HepG2 (cell line): ENCODE data around the gene CPSF7. TPM values are rescaled to one million over a fixed set of nuclear protein-coding genes. Genes with fewer than 3 reads are reported as not detected.

Experiments used
- ATAC-seq: fragments of 200-7000 bp; cut with Tn5 transposase; 3 replicates; pipeline ENCODE4 v1.9.1; 2020; ENCODE audit warnings: mild to moderate bottlenecking, moderate library complexity
- BruUV-seq: library from RNA; stranded (reverse); fragments of 400-500 nt; replicated peaks from 2 replicates; lab custom pipeline; 2021; lab: Mats Ljungman, UMichigan
- CTCF ChIA-PET: fragments of 300-600 bp; formaldehyde crosslinking; extraction: SDS; loops from one replicate; lab custom pipeline; 2021; ENCODE audit warnings: low total read pairs, inconsistent platforms, low intra/inter-chr PET ratio; lab: Yijun Ruan, JAX
- POLR2A ChIA-PET: fragments of 350-600 bp; sonication (Branson Sonifier 250); formaldehyde crosslinking; loops from one replicate; lab custom pipeline; 2020; ENCODE audit warnings: antibody characterized with exemption, inconsistent platforms; lab: Yijun Ruan, JAX
- DNase-seq: peaks from one replicate; pipeline ENCODE4 v3.0.0-alpha.2; 2015; ENCODE audit warnings: low spot score
- FAIRE-seq: peaks from 3 replicates; lab custom pipeline; 2011; peaks lifted over from hg19 to GRCh38; lab: Jason Lieb, UNC
- H2AFZ ChIP-seq: one replicate; pipeline ENCODE4 v1.6.1; 2011; ENCODE audit warnings: low read length, inconsistent platforms
- H3K27ac ChIP-seq: fragments of 300-600 bp; 3 replicates; pipeline ENCODE4 v1.8.0; 2011; ENCODE audit warnings: mixed run types, mild to moderate bottlenecking, mixed read lengths, low read length, inconsistent platforms; ENCODE audit not compliant: insufficient read depth; ENCODE audit errors: extremely low read length
- H3K27me3 ChIP-seq, 2 experiments: fragments of 200-600 bp in 1 of 2; 2 replicates in 1 of 2; 3 replicates in 1 of 2; pipeline versions ENCODE4 v1.6.0 to v1.8.0; 2011; ENCODE audit warnings: low read length in 2 of 2, mild to moderate bottlenecking in 2 of 2, moderate library complexity in 2 of 2, inconsistent platforms in 1 of 2; ENCODE audit not compliant: insufficient read depth in 2 of 2, control insufficient read depth in 1 of 2
- H3K36me3 ChIP-seq, 2 experiments: fragments of 200-600 bp in 1 of 2; replicated peaks in 1 of 2; 2 replicates in 1 of 2; 3 replicates in 1 of 2; pipeline versions ENCODE4 v1.5.1 to v1.8.0; 2011; ENCODE audit warnings: low read length in 2 of 2, inconsistent platforms in 1 of 2; ENCODE audit not compliant: insufficient read depth in 2 of 2, control insufficient read depth in 1 of 2
- H3K4me1 ChIP-seq: 2 replicates; pipeline ENCODE4 v1.5.1; 2012; ENCODE audit warnings: low read length, inconsistent platforms; ENCODE audit not compliant: insufficient read depth
- H3K4me2 ChIP-seq: 2 replicates; pipeline ENCODE4 v1.6.0; 2011; ENCODE audit warnings: low read depth, low read length, inconsistent platforms
- H3K4me3 ChIP-seq, 3 experiments: fragments of 200-600 bp in 1 of 3; sonication (generic), shearing (Covaris generic) in 1 of 3; replicated peaks in 1 of 3; 2 replicates each; pipeline ENCODE4 v1.5.1; 2011 to 2016; ENCODE audit warnings: low read length in 3 of 3, inconsistent platforms in 2 of 3, low read depth in 2 of 3, mild to moderate bottlenecking in 2 of 3, control low read depth in 1 of 3, mixed read lengths in 1 of 3; ENCODE audit not compliant: insufficient read depth in 1 of 3
- H3K79me2 ChIP-seq: one replicate; pipeline ENCODE4 v1.6.1; 2011; ENCODE audit warnings: low read length, inconsistent platforms; ENCODE audit not compliant: insufficient read depth
- H3K9ac ChIP-seq: 2 replicates; pipeline ENCODE4 v1.6.0; 2011; ENCODE audit warnings: mild to moderate bottlenecking, low read depth, low read length, inconsistent platforms; ENCODE audit not compliant: insufficient read depth
- H3K9me3 ChIP-seq: 2 replicates; pipeline ENCODE4 v1.5.1; 2012; ENCODE audit warnings: mild to moderate bottlenecking, low read length
- H4K20me1 ChIP-seq: 2 replicates; pipeline ENCODE4 v1.6.0; 2011; ENCODE audit warnings: inconsistent platforms, mild to moderate bottlenecking, low read length, moderate library complexity; ENCODE audit not compliant: insufficient read depth
- ATRX ChIP-seq: sonication (generic); formaldehyde crosslinking; IDR thresholded peaks from 2 replicates; pipeline ENCODE4 v1.4.0; 2020; ENCODE audit warnings: missing genetic modification reagents, borderline replicate concordance
- BORCS8-MEF2B ChIP-seq: sonication (generic); formaldehyde crosslinking; IDR thresholded peaks from 2 replicates; pipeline ENCODE4 v1.8.0; 2022; ENCODE audit warnings: mild to moderate bottlenecking, missing genetic modification reagents
- IRF2 ChIP-seq: IDR thresholded peaks from 2 replicates; pipeline ENCODE4 v1.6.1; 2018; ENCODE audit warnings: missing genetic modification reagents, missing compliant biosample characterization
- MAFF ChIP-seq: IDR thresholded peaks from 2 replicates; pipeline ENCODE4 v1.6.1; 2011; ENCODE audit warnings: low read depth, low read length, improper control_type of control experiment
- MAFK ChIP-seq, 2 experiments: IDR thresholded peaks in 1 of 2; conservative IDR thresholded peaks in 1 of 2; 2 replicates each; pipeline ENCODE4 v1.6.1; 2011; ENCODE audit warnings: improper control_type of control experiment in 2 of 2, low read length in 2 of 2
- RAD51 ChIP-seq: fragments of 450-650 bp; IDR thresholded peaks from 2 replicates; pipeline ENCODE4 v1.6.1; 2016; ENCODE audit warnings: borderline replicate concordance
- TAF1 ChIP-seq: sonication (generic); formaldehyde crosslinking; IDR thresholded peaks from 2 replicates; pipeline ENCODE4 v1.4.0; 2020; ENCODE audit warnings: missing genetic modification reagents
- ZNF557 ChIP-seq: sonication (generic); formaldehyde crosslinking; IDR thresholded peaks from 2 replicates; pipeline ENCODE4 v1.4.0; 2020; ENCODE audit warnings: missing genetic modification reagents
- ZNF746 ChIP-seq: sonication (generic); formaldehyde crosslinking; IDR thresholded peaks from 2 replicates; pipeline ENCODE4 v1.8.0; 2022; ENCODE audit warnings: mild to moderate bottlenecking, missing genetic modification reagents
- WGBS: methylation state at CpG from one replicate; pipeline ENCODE4 v1.1.6; 2017; ENCODE audit warnings: low lambda C conversion rate; 5-methylcytosine and 5-hydroxymethylcytosine counted together
- in situ Hi-C: cut with HindIII; loops from 2 replicates; pipeline ENCODE4 v1.10.0; 2017; ENCODE audit warnings: low pct_unique_long_range_greater_than_20kb; ENCODE audit not compliant: extremely low pct_ligation_motif_present
- intact Hi-C: fragments of 100-400 bp; cut with micrococcal nuclease; formaldehyde crosslinking; loops from one replicate; pipeline ENCODE4 v1.10.0; 2022; ENCODE audit not compliant: unreplicated experiment
- polyA plus RNA-seq, 8 experiments: library from polyadenylated mRNA; depleted of rRNA in 3 of 8; stranded (reverse) in 7 of 8; unstranded in 1 of 8; fragments of >200 nt; fragmentation: Illumina TruSeq in 4 of 8; extraction: Trizol in 4 of 8; gene quantifications; 2 replicates each; pipeline versions ENCODE4 v1.2.1 to v1.2.3, GENCODE V29; 2011 to 2016; ENCODE audit warnings: low read depth in 4 of 8, missing spikeins in 1 of 8, mixed read lengths in 1 of 8; ENCODE audit not compliant: insufficient read depth in 1 of 8
- total RNA-seq, 5 experiments: library from RNA; depleted of rRNA; stranded (reverse); fragments of >200 nt; fragmentation: Illumina TruSeq; extraction: Trizol; gene quantifications; 2 replicates each; pipeline ENCODE4 v1.2.3, GENCODE V29; 2016; ENCODE audit warnings: low read depth in 1 of 5

CPSF7 gene
- total and polyA plus RNA-seq, 2 of the 13 experiments (the other 11 are each of a cell fraction or from before 2014, with no cell fraction given), result 34.1 to 36.8 TPM

- peak overlapping the region; percentile 79 for H3K27ac ChIP-seq
- BruUV-seq, result no TSS peak
- ChIA-PET POLR2A (interaction anchor here (1.1 to 2.0 kb wide), 5 partner anchors 10 to 61 kb away, joined by 3 to 14 read pairs (median 7); partner anchors contain the start of genes CPSF7, SDHAF2, TKFC and TMEM216), CTCF (no interaction called here)
- H3K9ac ChIP-seq, result no peak overlapping the region
- no peak overlapping the region for H3K4me2 ChIP-seq
- peaks cover 4% of the 10 kb centered on the region for H3K79me2 ChIP-seq
- 89% methylated on average over 4 of the region's 7 CpGs for WGBS
- no peak overlapping the region for H2AFZ ChIP-seq
- in situ Hi-C loops, result no loop called here
- no peaks in the 10 kb centered on the region for H4K20me1 ChIP-seq
- DNase-seq (no peak), ATAC-seq (no peak), FAIRE-seq (no peak)
- intact Hi-C loops, result no loop called here
- H3K36me3 ChIP-seq, result peaks cover 9 to 44% of the 10 kb centered on the region in 2 experiments
- TF ChIP-seq IRF2 (CRISPR knock-in tag), result no peak
- no peak for TF ChIP-seq ZNF746 (CRISPR knock-in tag)
- TF ChIP-seq ATRX (CRISPR knock-in tag), result no peak
- H3K4me3 ChIP-seq, result no peak overlapping the region
- no peaks in the 10 kb centered on the region for H3K27me3 ChIP-seq
- H3K9me3 ChIP-seq, result peaks cover 3% of the 10 kb centered on the region; the same call in 1 of the 2 replicates
- peaks cover 27% of the 10 kb centered on the region for H3K4me1 ChIP-seq
Measured at GRCh38 chr11:61368646-61369045, 61.1 kb downstream of the CPSF7 start.

GRCh38 chr11:61367406-61367805 lies 62.4 kb downstream of the CPSF7 start:
- Histone ChIP-seq H4K20me1 (no peaks in the 10 kb centered on the region), H3K4me3 (no peak overlapping the region), H3K36me3 (peaks cover 9 to 44% of the 10 kb centered on the region in 2 experiments), H3K4me2 (no peak overlapping the region), H3K79me2 (peaks cover 15% of the 10 kb centered on the region), H3K27me3 (no peaks in the 10 kb centered on the region; a peak in 1 of 5 replicates), H3K9me3 (no peaks in the 10 kb centered on the region), H3K9ac (no peak overlapping the region), H2AFZ (no peak overlapping the region), H3K27ac (no peak overlapping the region), H3K4me1 (peaks cover 36% of the 10 kb centered on the region)
- TSS peak; percentile 6 for BruUV-seq
- ChIA-PET CTCF (no interaction called here), POLR2A (no interaction called here)
- FAIRE-seq, result no peak
- DNase-seq, result no peak
- ATAC-seq, result no peak
- whole genome bisulfite sequencing, result 97% methylated on average over 6 of the region's 6 CpGs
- in situ Hi-C loops, result no loop called here
- intact Hi-C loops, result no loop called here
- TF ChIP-seq MAFF, result peak; percentile 43
- no peak for TF ChIP-seq BORCS8-MEF2B (CRISPR knock-in tag)
- TF ChIP-seq ZNF557, result no peak
- peak; percentile 38 to 45; a peak in 3 of 4 replicates for TF ChIP-seq MAFK (conservative IDR thresholded peaks at IDR 0.05 in 1 of 2, IDR thresholded peaks at IDR 0.05 in 1 of 2; ENCODE audit: low read length in 2 of 2)
- no peak for TF ChIP-seq RAD51
- TF ChIP-seq TAF1 (CRISPR knock-in tag), result no peak
